Fibroblast of skin of abdomen (primary cell): ENCODE data around the gene PNPLA5.
A peak's percentile ranks its signal among the peaks of the same experiment; 100 is the strongest.

ENCODE experiments used
- DNase-seq: peaks from one replicate; pipeline ENCODE4 v3.0.0-alpha.2; 2013

PNPLA5 gene

GRCh38 chr22:43853328-43853931 lies 38.4 kb downstream of the PNPLA5 start:
- DNase-seq: no peak

DNA sequence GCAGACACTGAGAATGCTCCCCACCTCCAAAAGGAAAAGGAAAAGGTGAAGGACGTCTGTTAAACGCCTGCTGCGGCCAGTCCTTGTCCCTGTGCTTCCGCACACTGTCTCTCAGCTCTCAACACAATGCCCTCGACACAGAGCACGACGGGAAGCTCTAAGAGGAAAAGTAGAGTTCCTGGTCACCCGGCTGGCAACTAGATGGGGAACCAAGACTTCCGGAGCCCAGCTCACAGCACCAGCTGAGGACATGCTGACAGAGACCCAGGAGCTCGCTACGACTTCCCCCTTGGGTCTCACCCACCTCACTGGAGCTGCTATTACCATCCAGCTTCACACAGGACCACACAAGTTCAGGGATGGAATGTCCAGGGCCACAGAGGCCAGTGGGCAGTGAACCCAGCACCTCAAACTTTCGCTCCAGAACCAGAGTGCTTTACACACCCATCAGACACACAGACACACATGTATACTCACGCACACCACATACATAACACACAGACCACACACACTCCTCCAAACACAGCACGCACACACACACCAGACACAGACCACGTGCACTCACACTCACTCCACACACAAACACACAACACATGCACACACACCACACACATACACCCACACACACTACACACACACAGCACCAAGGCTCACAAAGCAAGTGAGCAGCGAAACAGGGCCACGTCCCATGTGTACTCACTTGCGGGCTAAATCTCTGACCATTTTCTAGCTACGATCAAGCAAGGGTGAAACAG lies 39.1 kb downstream of the PNPLA5 start:
- DNase-seq: no peak

GRCh38 chr22:43851979-43852307 lies 39.9 kb downstream of the PNPLA5 start:
- DNase-seq: no peak

GRCh38 chr22:43851058-43851978 lies 40.5 kb downstream of the PNPLA5 start:
- DNase-seq: no peak

DNA sequence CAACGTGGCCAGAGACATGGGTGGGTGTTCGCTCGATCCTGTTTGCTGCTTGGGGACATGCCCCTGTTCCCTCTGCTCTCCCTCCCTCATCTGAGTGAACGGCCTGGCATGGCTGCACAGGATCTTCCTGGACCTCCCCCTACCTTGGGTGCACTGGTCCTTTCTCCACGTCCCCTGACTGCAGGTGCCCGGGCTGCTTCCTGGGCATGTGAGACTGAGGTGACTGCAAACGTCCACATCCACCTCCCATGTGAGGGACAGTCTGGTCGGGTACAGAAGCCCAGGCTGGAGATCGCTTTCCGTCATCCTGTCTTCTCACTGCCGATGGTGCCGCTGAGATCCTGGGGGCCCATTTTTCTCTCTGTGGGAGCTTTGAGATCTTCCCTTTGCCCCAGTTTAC lies 41.3 kb downstream of the PNPLA5 start:
- no peak for DNase-seq

- DNase-seq: no peak
These were observed 42.1 kb downstream of the PNPLA5 start for GRCh38 chr22:43849731-43850130.

DNA sequence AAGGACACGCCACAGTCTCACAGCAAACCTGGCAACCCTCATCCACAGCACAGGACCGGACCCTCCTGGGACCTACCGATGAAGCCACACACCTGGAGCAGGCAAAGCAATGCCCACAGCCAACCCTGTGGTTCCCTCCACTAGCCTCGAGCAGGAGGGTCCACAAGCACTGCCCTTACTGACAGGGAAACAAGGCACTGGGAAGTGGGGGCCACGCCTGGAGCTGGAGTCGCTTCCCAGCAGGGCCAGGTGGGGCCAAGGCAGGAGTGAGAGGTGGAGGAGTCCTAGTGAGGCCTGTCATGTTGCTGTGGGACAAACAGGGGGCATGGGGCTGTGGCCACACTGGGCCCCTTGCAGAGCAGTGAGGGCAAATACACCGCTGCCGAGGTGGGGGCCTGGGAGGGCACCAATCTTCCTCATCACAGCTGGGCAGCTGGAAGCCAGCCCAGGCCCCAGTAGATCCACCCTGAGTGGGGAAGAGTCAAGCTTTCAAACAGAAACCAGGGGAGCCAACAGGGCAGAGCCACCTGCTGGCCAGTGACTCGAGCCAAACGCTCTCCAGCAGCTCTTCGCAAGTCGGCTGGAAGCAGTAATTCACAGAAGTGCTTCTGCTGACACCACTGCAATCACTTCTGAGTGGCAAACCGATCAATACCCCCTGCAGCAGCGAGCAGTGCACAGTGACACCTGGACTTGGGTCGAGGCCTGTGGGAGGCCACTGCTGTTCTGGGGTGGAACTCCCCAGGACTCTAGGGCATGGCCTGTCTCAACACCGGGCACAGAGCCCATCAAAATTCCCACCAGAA lies 43.2 kb downstream of the PNPLA5 start:
- DNase-seq: peak; percentile 15

DNA sequence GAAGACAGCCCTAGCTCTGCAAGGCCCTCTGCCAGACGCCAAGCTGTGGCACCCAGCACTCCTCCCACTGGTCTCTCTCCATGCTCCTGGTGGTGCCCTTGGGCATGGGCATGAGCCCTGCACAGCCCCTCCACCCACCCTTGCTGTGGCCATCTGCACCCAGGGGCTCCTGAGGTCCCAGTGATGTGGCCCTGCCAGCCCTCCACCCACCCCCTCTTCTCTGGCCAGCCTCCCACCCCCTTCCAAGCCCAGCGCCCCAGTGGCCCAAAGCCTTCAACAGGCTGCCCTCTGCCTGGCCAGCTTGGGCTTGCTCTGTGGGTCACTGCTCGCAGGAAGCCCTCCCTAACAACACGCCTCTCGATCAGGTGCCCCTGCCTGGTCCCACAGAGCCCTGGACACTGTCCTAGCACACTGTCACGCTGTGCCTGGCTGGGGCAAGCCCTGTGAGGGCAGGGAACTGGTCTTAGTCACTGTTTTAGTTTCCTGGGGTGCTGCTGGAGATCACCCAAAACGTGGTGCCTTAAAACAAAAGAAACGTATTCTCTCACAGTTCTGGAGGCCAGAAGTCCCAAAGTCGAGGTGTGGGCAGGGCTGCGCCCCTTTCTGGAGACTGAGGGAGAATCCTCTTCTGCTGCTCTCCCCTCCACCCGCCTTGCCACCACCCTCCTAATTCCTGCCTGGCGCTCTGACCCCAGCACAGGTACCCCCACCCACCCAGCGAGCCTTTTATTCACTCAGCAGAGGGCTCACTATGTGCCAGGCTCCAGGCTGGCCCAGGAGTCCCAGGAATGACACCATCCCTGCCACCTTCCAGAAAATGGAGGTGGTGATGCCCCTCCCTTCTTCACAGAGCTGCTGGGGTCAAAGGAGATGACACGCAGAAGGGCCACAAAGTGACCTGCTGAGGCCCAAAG lies 44.2 kb downstream of the PNPLA5 start:
- no peak for DNase-seq

- no peak for DNase-seq
These were observed 44.8 kb downstream of the PNPLA5 start for GRCh38 chr22:43846966-43847365.

GRCh38 chr22:43845981-43846380 lies 45.8 kb downstream of the PNPLA5 start:
- DNase-seq: no peak

GRCh38 chr22:43844560-43845545 lies 47.0 kb downstream of the PNPLA5 start:
- DNase-seq: no peak

- DNase-seq: no peak
These were observed 47.9 kb downstream of the PNPLA5 start for GRCh38 chr22:43843783-43844530.

GRCh38 chr22:43841742-43842141 lies 50.1 kb downstream of the PNPLA5 start:
- no peak for DNase-seq

DNA sequence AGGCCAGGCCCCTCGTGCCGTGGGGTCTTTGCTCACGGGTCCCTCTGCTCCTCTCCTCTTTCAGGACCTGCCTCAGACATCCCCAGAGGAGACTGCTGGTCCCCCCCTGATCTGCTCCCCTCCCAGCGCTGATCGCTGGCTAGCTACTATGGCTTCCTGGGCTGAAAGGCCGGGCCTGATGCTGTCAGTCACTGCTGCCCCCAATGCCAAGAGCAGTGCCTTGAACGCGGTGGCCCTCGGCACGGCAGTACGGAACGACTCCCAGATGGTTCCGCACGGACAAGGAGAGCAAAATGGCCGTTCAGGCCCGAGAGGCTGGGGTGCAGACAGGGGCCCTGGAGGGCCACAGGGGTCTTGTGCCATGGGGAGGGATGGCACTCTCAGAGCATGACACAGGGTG lies 51.0 kb downstream of the PNPLA5 start:
- DNase-seq: no peak

DNA sequence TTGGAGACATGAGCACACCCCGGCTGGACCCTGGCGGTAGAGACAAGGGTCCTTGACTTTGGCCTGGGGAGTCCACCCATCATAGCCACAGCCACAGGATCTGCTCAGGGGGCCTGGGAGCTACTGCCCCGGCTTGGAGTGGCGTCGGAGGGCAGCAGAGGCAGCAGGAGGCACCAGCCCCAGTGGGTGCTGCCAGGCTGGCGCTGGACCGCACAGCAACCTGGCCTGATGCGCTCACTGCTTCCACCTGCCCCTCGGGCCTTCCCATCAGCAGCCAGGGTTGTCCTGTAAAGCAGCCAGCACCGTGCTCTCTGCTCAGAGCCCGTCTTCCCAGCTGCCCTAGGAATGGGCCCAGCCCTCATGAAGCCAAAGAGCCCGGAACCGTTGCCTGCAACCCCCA lies 51.4 kb downstream of the PNPLA5 start:
- no peak for DNase-seq

- DNase-seq: no peak
These were observed 52.0 kb downstream of the PNPLA5 start for GRCh38 chr22:43839781-43840180.

- no peak for DNase-seq
These were observed 53.1 kb downstream of the PNPLA5 start for GRCh38 chr22:43838571-43839307.

DNA sequence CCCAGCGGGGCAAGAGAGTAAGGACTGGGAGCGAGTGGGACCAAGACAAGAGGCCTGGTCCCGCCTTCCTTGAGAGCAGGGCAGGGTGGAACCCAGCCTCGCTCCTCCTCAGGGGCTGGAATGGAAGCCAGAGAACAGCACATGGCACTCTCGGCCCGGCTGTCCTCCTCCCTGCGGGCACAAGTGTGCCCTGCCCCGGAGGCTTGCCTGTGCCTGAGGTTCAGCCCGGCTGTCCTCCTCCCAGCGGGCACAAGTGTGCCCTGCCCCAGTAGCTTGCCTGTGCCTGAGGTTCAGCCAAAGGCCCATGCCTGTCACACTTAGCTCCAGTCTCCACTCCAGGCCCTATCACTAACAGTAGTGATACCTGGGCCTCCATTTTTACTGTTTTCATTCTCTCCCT lies 53.7 kb downstream of the PNPLA5 start:
- no peak for DNase-seq

DNA sequence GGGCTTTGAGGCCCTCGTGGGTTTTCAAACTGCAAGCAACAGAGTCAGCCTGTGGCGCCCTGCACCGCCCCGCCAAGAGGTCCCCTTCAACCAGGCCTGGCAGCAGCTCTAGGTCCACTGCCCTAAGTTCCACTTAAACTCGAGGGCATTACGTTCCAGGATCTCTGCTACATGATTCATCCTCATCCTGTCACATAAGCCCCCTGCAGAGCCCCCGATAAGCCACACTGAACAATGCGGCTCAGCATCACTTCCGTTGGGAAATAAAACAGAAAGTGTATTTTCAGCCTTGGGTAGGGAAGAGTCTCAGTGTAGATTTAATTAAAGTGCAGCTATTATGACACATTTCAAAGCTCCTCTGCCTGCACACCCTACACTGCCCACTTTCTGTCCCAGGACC lies 54.1 kb downstream of the PNPLA5 start:
- DNase-seq: no peak
